ENCODE measurements around the gene CRYL1.

Gene CRYL1

DNA sequence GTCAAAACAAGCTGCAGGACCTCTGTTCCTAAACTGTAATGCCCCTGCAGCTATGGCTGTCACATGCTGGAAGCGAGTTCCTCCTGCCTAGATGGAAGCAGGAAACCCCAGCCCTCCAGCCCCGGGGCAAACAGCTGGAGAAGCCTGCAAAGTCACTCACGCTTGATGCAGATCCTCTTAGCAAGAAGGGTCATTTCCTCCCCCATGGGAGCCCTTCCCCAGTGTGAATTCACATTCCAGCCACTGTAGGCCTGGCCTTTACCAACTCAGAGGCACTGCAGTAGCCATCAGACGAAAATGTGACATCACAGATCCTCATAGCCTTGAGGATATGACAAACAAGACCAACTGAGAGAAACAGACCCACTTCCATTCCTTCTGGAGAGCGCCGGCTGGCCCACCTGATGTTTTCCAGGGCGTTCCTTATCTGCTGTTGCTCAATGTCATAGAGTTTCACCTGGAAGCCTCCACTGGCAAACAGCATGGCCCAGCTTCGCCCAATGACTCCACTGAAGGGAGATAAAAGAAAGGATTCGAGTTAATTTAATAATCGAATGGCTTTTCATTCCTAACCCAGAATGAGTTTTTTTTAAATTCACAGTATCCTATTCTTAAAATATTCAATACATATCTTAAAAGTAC lies 13.5 kb downstream of the CRYL1 start:
- H3K36me3 ChIP-seq (ENCODE audit: control insufficient read depth, insufficient read depth, low read length), result no peaks in the 10 kb centered on the region
- H3K9me3 ChIP-seq (ENCODE audit: control insufficient read depth, low read length), result no peaks in the 10 kb centered on the region
- no peak overlapping the region for H2AFZ ChIP-seq
- no peaks in the 10 kb centered on the region for H3K4me1 ChIP-seq
- no peak overlapping the region for H3K27ac ChIP-seq
- no peaks in the 10 kb centered on the region for H3K79me2 ChIP-seq
- H3K4me2 ChIP-seq (ENCODE audit: low read length), result no peak overlapping the region
- TF ChIP-seq, protein P1, sequence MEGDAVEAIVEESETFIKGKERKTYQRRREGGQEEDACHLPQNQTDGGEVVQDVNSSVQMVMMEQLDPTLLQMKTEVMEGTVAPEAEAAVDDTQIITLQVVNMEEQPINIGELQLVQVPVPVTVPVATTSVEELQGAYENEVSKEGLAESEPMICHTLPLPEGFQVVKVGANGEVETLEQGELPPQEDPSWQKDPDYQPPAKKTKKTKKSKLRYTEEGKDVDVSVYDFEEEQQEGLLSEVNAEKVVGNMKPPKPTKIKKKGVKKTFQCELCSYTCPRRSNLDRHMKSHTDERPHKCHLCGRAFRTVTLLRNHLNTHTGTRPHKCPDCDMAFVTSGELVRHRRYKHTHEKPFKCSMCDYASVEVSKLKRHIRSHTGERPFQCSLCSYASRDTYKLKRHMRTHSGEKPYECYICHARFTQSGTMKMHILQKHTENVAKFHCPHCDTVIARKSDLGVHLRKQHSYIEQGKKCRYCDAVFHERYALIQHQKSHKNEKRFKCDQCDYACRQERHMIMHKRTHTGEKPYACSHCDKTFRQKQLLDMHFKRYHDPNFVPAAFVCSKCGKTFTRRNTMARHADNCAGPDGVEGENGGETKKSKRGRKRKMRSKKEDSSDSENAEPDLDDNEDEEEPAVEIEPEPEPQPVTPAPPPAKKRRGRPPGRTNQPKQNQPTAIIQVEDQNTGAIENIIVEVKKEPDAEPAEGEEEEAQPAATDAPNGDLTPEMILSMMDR (IDR thresholded peaks at IDR 0.05), result no peak
- no peak overlapping the region for H3K4me3 ChIP-seq (ENCODE audit: low read depth, low read length)
- H3K9ac ChIP-seq, result no peak overlapping the region
- H3K27me3 ChIP-seq (ENCODE audit: control insufficient read depth, insufficient read depth, low read length), result no peaks in the 10 kb centered on the region

DNA sequence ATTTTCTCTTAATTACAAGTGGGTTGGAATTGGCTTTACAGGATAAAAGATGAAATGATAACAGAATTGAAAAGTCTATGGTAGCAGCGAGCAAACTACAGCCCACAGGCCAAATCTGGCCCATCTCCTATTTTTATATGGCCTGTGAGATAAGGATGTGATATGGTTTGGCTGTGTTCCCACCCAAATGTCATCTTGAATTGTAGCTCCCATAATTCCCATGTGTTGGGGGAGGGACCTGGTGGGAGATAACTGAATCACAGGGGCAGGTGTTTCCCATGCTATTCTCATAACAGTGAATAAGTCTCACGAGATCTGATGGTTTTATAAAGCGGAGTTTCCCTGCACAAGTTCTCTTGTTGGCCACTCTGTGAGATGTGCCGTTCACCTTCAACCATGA lies 19.0 kb downstream of the CRYL1 start:
- no peak overlapping the region for H3K4me2 ChIP-seq (ENCODE audit: low read length)
- H3K27me3 ChIP-seq (ENCODE audit: control insufficient read depth, insufficient read depth, low read length), result no peaks in the 10 kb centered on the region
- H3K4me3 ChIP-seq (ENCODE audit: low read depth, low read length), result no peak overlapping the region
- H3K9me3 ChIP-seq (ENCODE audit: control insufficient read depth, low read length), result no peaks in the 10 kb centered on the region
- no peaks in the 10 kb centered on the region for H3K79me2 ChIP-seq
- H2AFZ ChIP-seq, result no peak overlapping the region
- no peak overlapping the region for H3K9ac ChIP-seq
- no peaks in the 10 kb centered on the region for H3K36me3 ChIP-seq (ENCODE audit: control insufficient read depth, insufficient read depth, low read length)
- H3K4me1 ChIP-seq, result no peaks in the 10 kb centered on the region
- TF ChIP-seq, protein P1 (IDR thresholded peaks at IDR 0.05), result no peak
- no peak overlapping the region for H3K27ac ChIP-seq

DNA sequence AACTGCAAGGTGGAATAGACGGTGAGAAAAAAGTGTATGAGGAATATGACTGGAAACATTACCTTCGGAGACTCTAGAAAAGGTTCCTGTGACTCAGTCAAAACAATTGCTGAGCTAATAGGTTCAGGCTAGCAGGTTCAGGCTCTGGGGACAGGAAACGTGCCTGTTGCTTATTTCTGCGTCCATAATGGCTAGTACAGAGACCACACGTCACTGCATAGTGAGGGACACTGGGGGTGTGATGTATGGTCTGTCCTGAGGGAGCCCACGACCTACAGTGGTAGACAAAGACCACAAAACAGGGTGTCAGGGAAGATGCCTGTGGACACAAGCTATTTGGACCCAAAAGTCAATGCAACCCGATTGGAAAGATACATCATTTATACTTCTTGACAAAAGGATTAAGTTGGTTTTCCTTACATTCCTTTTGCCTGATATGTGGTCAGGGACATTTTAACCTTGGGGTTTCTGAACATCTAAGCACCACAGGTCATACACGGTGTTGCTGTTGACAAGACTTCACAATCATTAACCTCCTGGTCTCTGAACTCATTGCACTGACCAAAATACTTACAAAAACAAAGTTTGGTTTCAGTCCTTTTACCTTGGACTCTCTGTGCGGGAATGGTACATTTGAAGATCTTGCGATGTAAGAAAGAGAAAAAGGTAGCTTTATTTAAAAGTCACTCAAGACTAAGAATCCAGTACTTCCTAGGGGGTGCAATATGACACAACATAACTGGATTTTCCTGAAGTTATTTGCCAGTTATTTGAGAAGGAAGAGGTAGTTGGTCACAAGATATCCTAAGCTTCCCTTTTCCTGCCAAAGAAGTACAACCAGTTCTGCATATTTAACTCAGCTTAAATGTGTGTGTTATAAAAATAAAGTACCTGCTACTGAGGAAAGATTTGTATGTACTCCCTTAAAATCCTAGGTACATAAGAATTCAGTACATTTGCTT lies 20.0 kb downstream of the CRYL1 start:
- TF ChIP-seq, protein P1 (IDR thresholded peaks at IDR 0.05), result no peak
- no peak overlapping the region for H3K9ac ChIP-seq
- H3K4me1 ChIP-seq, result no peaks in the 10 kb centered on the region

DNA sequence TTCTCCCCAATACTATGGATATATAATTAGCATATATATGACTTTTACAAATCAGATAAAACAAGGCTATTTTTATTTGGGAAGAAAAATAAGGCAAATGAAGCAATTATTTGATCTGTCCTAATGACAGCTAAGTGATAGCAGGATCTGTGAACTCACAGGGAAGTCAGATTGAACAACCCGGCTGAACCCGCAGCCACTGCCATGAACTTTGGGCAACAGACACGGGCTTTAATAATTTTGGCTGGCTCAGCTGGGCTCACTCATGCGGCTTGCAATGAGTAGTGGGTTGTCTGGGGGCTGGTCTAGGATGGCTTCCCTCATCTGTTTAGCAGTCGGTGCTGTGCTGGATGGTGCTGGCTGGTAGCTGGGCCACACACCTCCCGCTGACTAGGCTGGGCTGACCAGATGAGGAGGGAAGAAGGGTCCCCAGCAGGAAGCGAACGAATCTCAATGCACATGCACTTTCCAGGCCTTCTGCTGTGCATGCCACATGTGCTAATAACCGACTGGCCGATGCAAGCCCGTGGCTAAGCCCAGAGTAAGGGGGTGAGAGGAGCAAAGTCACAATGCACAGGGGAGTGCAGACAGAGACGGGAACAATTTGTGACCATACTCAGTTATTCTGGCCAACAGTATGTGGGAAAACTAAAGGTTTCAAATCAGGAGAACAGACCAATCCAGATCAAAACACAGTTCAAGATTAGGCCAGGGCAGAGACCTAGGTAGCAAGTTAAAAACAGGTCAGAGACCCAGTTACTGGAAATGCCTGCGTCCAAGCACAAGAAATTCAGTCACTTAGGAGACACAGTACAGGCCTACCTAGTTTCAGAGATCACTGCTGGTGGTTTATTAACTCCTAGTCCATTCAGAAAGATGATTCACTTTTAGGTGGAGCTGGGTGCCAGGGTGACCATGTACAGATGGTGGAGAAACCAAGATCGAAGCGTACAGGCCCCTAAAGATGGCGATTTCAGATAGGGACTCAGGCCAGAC lies 22.3 kb downstream of the CRYL1 start:
- no peaks in the 10 kb centered on the region for H3K27me3 ChIP-seq (ENCODE audit: control insufficient read depth, insufficient read depth, low read length)
- H3K9ac ChIP-seq, result no peak overlapping the region
- H3K4me1 ChIP-seq, result no peaks in the 10 kb centered on the region
- no peak overlapping the region for H2AFZ ChIP-seq
- H3K4me2 ChIP-seq (ENCODE audit: low read length), result no peak overlapping the region
- no peak overlapping the region for H3K27ac ChIP-seq
- no peak overlapping the region for H3K4me3 ChIP-seq (ENCODE audit: low read depth, low read length)
- no peaks in the 10 kb centered on the region for H3K9me3 ChIP-seq (ENCODE audit: control insufficient read depth, low read length)
- H3K79me2 ChIP-seq, result no peaks in the 10 kb centered on the region
- no peaks in the 10 kb centered on the region for H3K36me3 ChIP-seq (ENCODE audit: control insufficient read depth, insufficient read depth, low read length)
- TF ChIP-seq, protein P1 (IDR thresholded peaks at IDR 0.05), result no peak

More for the DNA sequence above, 20.0 kb downstream of the CRYL1 start:
- no peaks in the 10 kb centered on the region for H3K36me3 ChIP-seq (ENCODE audit: control insufficient read depth, insufficient read depth, low read length)
- no peak overlapping the region for H3K4me2 ChIP-seq (ENCODE audit: low read length)
- H2AFZ ChIP-seq, result no peak overlapping the region
- no peaks in the 10 kb centered on the region for H3K79me2 ChIP-seq
- H3K27me3 ChIP-seq (ENCODE audit: control insufficient read depth, insufficient read depth, low read length), result no peaks in the 10 kb centered on the region
- H3K9me3 ChIP-seq (ENCODE audit: control insufficient read depth, low read length), result no peaks in the 10 kb centered on the region
- H3K27ac ChIP-seq, result no peak overlapping the region
- H3K4me3 ChIP-seq (ENCODE audit: low read depth, low read length), result no peak overlapping the region

All from parathyroid adenoma (tissue), 2 donors.